GM12891 (cell line): ENCODE results near the gene KRT82.

ENCODE experiments used
- POLR2A ChIP-seq: IDR thresholded peaks from 2 replicates; pipeline ENCODE4 v1.6.1; 2011; ENCODE audit warnings: low read depth, low read length, control low read depth
- POLR2AphosphoS5 ChIP-seq: IDR thresholded peaks from 2 replicates; pipeline ENCODE4 v1.6.1; 2011; ENCODE audit warnings: low read depth, low read length, control low read depth
- SPI1 ChIP-seq: IDR thresholded peaks from 2 replicates; pipeline ENCODE4 v1.6.1; 2011; ENCODE audit warnings: low read depth, low read length, control low read depth
- TAF1 ChIP-seq: IDR thresholded peaks from 2 replicates; pipeline ENCODE4 v1.6.1; 2011; ENCODE audit warnings: low read depth, low read length, control low read depth

- TF ChIP-seq POLR2A: no peak
- TF ChIP-seq POLR2AphosphoS5: no peak
- no peak for TF ChIP-seq TAF1
- no peak for TF ChIP-seq SPI1
These were observed 37.8 kb upstream of the KRT82 start for GRCh38 chr12:52443966-52444365.
